HepG2 (cell line): Measurements from ENCODE around the gene CYP4F2. TPM values are rescaled to one million over a fixed set of nuclear protein-coding genes. Genes with fewer than 3 reads are reported as not detected.

Source experiments
- ATF7-NPFF ChIP-seq: sonication (generic); formaldehyde crosslinking; IDR thresholded peaks from 2 replicates; pipeline ENCODE4 v1.8.1; 2023; ENCODE audit warnings: mild to moderate bottlenecking, low read depth, missing genetic modification reagents, moderate library complexity
- ELF4 ChIP-seq: sonication (generic); formaldehyde crosslinking; IDR thresholded peaks from 2 replicates; pipeline ENCODE4 v1.5.0; 2020; ENCODE audit warnings: missing genetic modification reagents, mild to moderate bottlenecking, moderate library complexity, borderline replicate concordance
- FOXP4 ChIP-seq: sonication (generic); formaldehyde crosslinking; IDR thresholded peaks from 2 replicates; pipeline ENCODE4 v1.4.0; 2020; ENCODE audit warnings: missing genetic modification reagents
- HES4 ChIP-seq: sonication (generic); formaldehyde crosslinking; IDR thresholded peaks from 2 replicates; pipeline ENCODE4 v1.9.0; 2021; ENCODE audit warnings: mild to moderate bottlenecking, missing genetic modification reagents, borderline replicate concordance
- HOMEZ ChIP-seq: IDR thresholded peaks from 2 replicates; pipeline ENCODE4 v1.6.1; 2016; ENCODE audit warnings: low read depth
- JARID2 ChIP-seq: sonication (generic); formaldehyde crosslinking; IDR thresholded peaks from 2 replicates; pipeline ENCODE4 v1.8.1; 2023; ENCODE audit warnings: missing genetic modification reagents, inconsistent platforms; ENCODE audit not compliant: insufficient replicate concordance
- PAXIP1 ChIP-seq: sonication (generic); formaldehyde crosslinking; conservative IDR thresholded peaks from 2 replicates; pipeline ENCODE4 v1.4.0; 2020; ENCODE audit warnings: mild to moderate bottlenecking, missing genetic modification reagents, moderate library complexity
- PHF8 ChIP-seq: sonication (generic); formaldehyde crosslinking; IDR thresholded peaks from 2 replicates; pipeline ENCODE4 v1.5.0; 2020; ENCODE audit warnings: missing genetic modification reagents
- RBM39 ChIP-seq: fragments of 200-400 bp; formaldehyde crosslinking; IDR thresholded peaks from one replicate; pipeline ENCODE4 v1.6.1; 2018; ENCODE audit warnings: antibody characterized with exemption, mild to moderate bottlenecking, low read depth, low read length; ENCODE audit not compliant: poor library complexity, severe bottlenecking
- SRSF9 ChIP-seq: fragments of 200-400 bp; formaldehyde crosslinking; IDR thresholded peaks from 2 replicates; pipeline ENCODE4 v1.6.1; 2018; ENCODE audit warnings: borderline replicate concordance, mild to moderate bottlenecking, low read depth, low read length; ENCODE audit not compliant: insufficient read depth, poor library complexity, severe bottlenecking
- SRY ChIP-seq: sonication (generic); formaldehyde crosslinking; IDR thresholded peaks from 2 replicates; pipeline ENCODE4 v1.8.0; 2022; ENCODE audit warnings: mild to moderate bottlenecking, missing genetic modification reagents
- TP53 ChIP-seq: sonication (generic); formaldehyde crosslinking; conservative IDR thresholded peaks from 2 replicates; pipeline ENCODE4 v1.4.0; 2020; ENCODE audit warnings: missing genetic modification reagents
- ZFP1 ChIP-seq: IDR thresholded peaks from 2 replicates; pipeline ENCODE4 v1.6.1; 2016
- ZNF124 ChIP-seq: sonication (generic); formaldehyde crosslinking; IDR thresholded peaks from 2 replicates; pipeline ENCODE4 v1.4.0; 2020; ENCODE audit warnings: missing genetic modification reagents
- ZNF251 ChIP-seq: sonication (generic); formaldehyde crosslinking; IDR thresholded peaks from 2 replicates; pipeline ENCODE4 v1.9.0; 2021; ENCODE audit warnings: mild to moderate bottlenecking, missing genetic modification reagents
- ZNF33B ChIP-seq: sonication (generic); formaldehyde crosslinking; IDR thresholded peaks from 2 replicates; pipeline ENCODE4 v1.5.1; 2020; ENCODE audit warnings: mild to moderate bottlenecking, missing genetic modification reagents
- ZNF484 ChIP-seq: sonication (generic); formaldehyde crosslinking; IDR thresholded peaks from 2 replicates; pipeline ENCODE4 v1.5.1; 2020; ENCODE audit warnings: mild to moderate bottlenecking, low read depth, missing genetic modification reagents, borderline replicate concordance
- ZNF580 ChIP-seq: IDR thresholded peaks from 2 replicates; pipeline ENCODE4 v1.6.1; 2016; ENCODE audit warnings: low read depth, borderline replicate concordance
- ZNF709 ChIP-seq: sonication (generic); formaldehyde crosslinking; IDR thresholded peaks from 2 replicates; pipeline ENCODE4 v1.5.0; 2020; ENCODE audit warnings: mild to moderate bottlenecking, missing genetic modification reagents
- polyA plus RNA-seq, 8 experiments: library from polyadenylated mRNA; depleted of rRNA in 3 of 8; stranded (reverse) in 7 of 8; unstranded in 1 of 8; fragments of >200 nt; fragmentation: Illumina TruSeq in 4 of 8; extraction: Trizol in 4 of 8; gene quantifications; 2 replicates each; pipeline versions ENCODE4 v1.2.1 to v1.2.3, GENCODE V29; 2011 to 2016; ENCODE audit warnings: low read depth in 4 of 8, missing spikeins in 1 of 8, mixed read lengths in 1 of 8; ENCODE audit not compliant: insufficient read depth in 1 of 8
- total RNA-seq, 5 experiments: library from RNA; depleted of rRNA; stranded (reverse); fragments of >200 nt; fragmentation: Illumina TruSeq; extraction: Trizol; gene quantifications; 2 replicates each; pipeline ENCODE4 v1.2.3, GENCODE V29; 2016; ENCODE audit warnings: low read depth in 1 of 5

The CYP4F2 gene
- total and polyA plus RNA-seq, 2 of the 13 experiments (the other 11 are each of a cell fraction or from before 2014, with no cell fraction given) = 3.7 to 3.9 TPM

- TF ChIP-seq ELF4 (CRISPR knock-in tag) = no peak
- no peak for TF ChIP-seq ZNF33B
- no peak for TF ChIP-seq TP53 (CRISPR knock-in tag)
- no peak for TF ChIP-seq SRSF9
- peak; percentile 65 for TF ChIP-seq PHF8 (CRISPR knock-in tag)
- TF ChIP-seq ZNF484 (CRISPR knock-in tag) = no peak
- TF ChIP-seq FOXP4 (CRISPR knock-in tag) = peak; percentile 47
- TF ChIP-seq ZNF580 (CRISPR knock-in tag) = peak; percentile 62; the same call in 1 of the 2 replicates
- TF ChIP-seq HES4 (CRISPR knock-in tag) = no peak
- TF ChIP-seq ZNF709 (CRISPR knock-in tag) = no peak
- TF ChIP-seq ZNF251 (CRISPR knock-in tag) = no peak
- peak; percentile 83 for TF ChIP-seq PAXIP1 (CRISPR knock-in tag)
- no peak for TF ChIP-seq ATF7-NPFF (CRISPR knock-in tag)
- no peak for TF ChIP-seq JARID2 (CRISPR knock-in tag)
- TF ChIP-seq SRY (CRISPR knock-in tag) = no peak
- no peak for TF ChIP-seq HOMEZ (CRISPR knock-in tag)
- no peak for TF ChIP-seq ZFP1 (CRISPR knock-in tag)
- no peak for TF ChIP-seq ZNF124 (CRISPR knock-in tag)
- TF ChIP-seq RBM39 = no peak
Observed at GRCh38 chr19:15934332-15935078, 36.6 kb upstream of the CYP4F2 start, which contains the start of gene CYP4F11 (continued).
